Measurements from ENCODE around the gene TOMM34. TPM values are rescaled to one million over a fixed set of nuclear protein-coding genes. Genes with fewer than 3 reads are reported as not detected.

TOMM34 gene
- total RNA-seq, 2 donors from 2014 or later, result 10.6 to 17.0 TPM

GRCh38 chr20:44990957-44991356, 30.8 kb upstream of the TOMM34 start:
- TF ChIP-seq CTCF (IDR thresholded peaks at IDR 0.05), result no peak
- H3K4me1 ChIP-seq, result peaks cover 0 to 26% of the 10 kb centered on the region in 2 donors
- no peak for DNase-seq (ENCODE audit: low spot score)
- no peaks in the 10 kb centered on the region for H3K9me3 ChIP-seq
- peaks cover 11% of the 10 kb centered on the region for H3K36me3 ChIP-seq
- peak overlapping the region in 1 of 2 donors; percentile 10 for H3K4me3 ChIP-seq
- H3K27me3 ChIP-seq, result no peaks in the 10 kb centered on the region
- peak overlapping the region; percentile 4 to 32 for H3K27ac ChIP-seq

- peak overlapping the region; percentile 4 to 32 for H3K27ac ChIP-seq
- H3K9me3 ChIP-seq, result no peaks in the 10 kb centered on the region
- H3K4me1 ChIP-seq, result peaks cover 0 to 26% of the 10 kb centered on the region in 2 donors
- H3K27me3 ChIP-seq, result no peaks in the 10 kb centered on the region
- H3K36me3 ChIP-seq, result peaks cover 9% of the 10 kb centered on the region
- DNase-seq (ENCODE audit: low spot score), result no peak
- peak overlapping the region in 1 of 2 donors; percentile 10 for H3K4me3 ChIP-seq
- TF ChIP-seq CTCF (IDR thresholded peaks at IDR 0.05), result no peak
These were observed 30.2 kb upstream of the TOMM34 start for GRCh38 chr20:44990425-44990824.

- no peak for DNase-seq (ENCODE audit: low spot score)
- H3K4me3 ChIP-seq, result no peak overlapping the region
- H3K9me3 ChIP-seq, result no peaks in the 10 kb centered on the region
- no peak overlapping the region for H3K27ac ChIP-seq
- H3K27me3 ChIP-seq, result no peaks in the 10 kb centered on the region
- H3K4me1 ChIP-seq, result peaks cover 0 to 26% of the 10 kb centered on the region in 2 donors
- TF ChIP-seq CTCF (IDR thresholded peaks at IDR 0.05), result no peak
- H3K36me3 ChIP-seq, result peaks cover 16% of the 10 kb centered on the region
These were observed 28.5 kb upstream of the TOMM34 start for GRCh38 chr20:44988631-44989171.

- no peak overlapping the region for H3K27ac ChIP-seq
- no peak overlapping the region for H3K4me3 ChIP-seq
- H3K9me3 ChIP-seq, result no peaks in the 10 kb centered on the region
- no peaks in the 10 kb centered on the region for H3K4me1 ChIP-seq
- H3K36me3 ChIP-seq, result peaks cover 25% of the 10 kb centered on the region
- DNase-seq (ENCODE audit: low spot score), result no peak
- TF ChIP-seq CTCF (IDR thresholded peaks at IDR 0.05), result no peak
- no peaks in the 10 kb centered on the region for H3K27me3 ChIP-seq
These were observed 23.0 kb upstream of the TOMM34 start for GRCh38 chr20:44983093-44983674.

GRCh38 chr20:44981736-44982406, 21.7 kb upstream of the TOMM34 start:
- no peaks in the 10 kb centered on the region for H3K4me1 ChIP-seq

More at GRCh38 chr20:44981736-44982406, 21.7 kb upstream of the TOMM34 start:
- H3K9me3 ChIP-seq, result no peaks in the 10 kb centered on the region
- no peak for TF ChIP-seq CTCF (IDR thresholded peaks at IDR 0.05)
- no peak overlapping the region for H3K4me3 ChIP-seq
- no peak for DNase-seq (ENCODE audit: low spot score)
- peaks cover 25% of the 10 kb centered on the region for H3K36me3 ChIP-seq
- no peak overlapping the region for H3K27ac ChIP-seq
- no peaks in the 10 kb centered on the region for H3K27me3 ChIP-seq

Measured in right atrium auricular region (tissue), 2 donors.